ENCODE measurements around the gene PHKG1. TPM values are rescaled to one million over a fixed set of nuclear protein-coding genes. Genes with fewer than 3 reads are reported as not detected.

The PHKG1 gene
- total RNA-seq = 2.0 and 9.4 TPM in 2 replicates

GRCh38 chr7:56092789-56093531, at the start of gene PHKG1:
PHKG1 (minus strand) TSS chr7:56092952; CDS start chr7:56088941, 4,011 bp downstream.

GRCh38 chr7:56115852-56116538, 23.2 kb upstream of the PHKG1 start, which contains the start of gene NUPR2:
NUPR2 (minus strand) TSS chr7:56116417; CDS start chr7:56116314, 103 bp downstream.

GRCh38 chr7:56106108-56107073, 13.6 kb upstream of the PHKG1 start, which contains the start of gene CHCHD2:
CHCHD2 (minus strand) TSS chr7:56106476; CDS start chr7:56106413, 63 bp downstream.

GRCh38 chr7:56063882-56064625, 28.7 kb downstream of the PHKG1 start, which contains the start of gene SUMF2:
SUMF2 (plus strand) TSS chr7:56064286; CDS start chr7:56064312, 26 bp downstream.

GRCh38 chr7:56051339-56052191, 41.2 kb downstream of the PHKG1 start, which contains the start of the genes CCT6A and PSPH:
CCT6A (plus strand) TSS chr7:56051765; CDS start chr7:56051849, 84 bp downstream.
PSPH (minus strand) TSS chr7:56051444; CDS start chr7:56021212, 30,232 bp downstream.

Other genes with a start within 250 kb of the PHKG1 start
- not detected in 2 replicates for gene SEPTIN14, start 230.2 kb downstream of the PHKG1 start, total RNA-seq
- 1.7 and 3.0 TPM in 2 replicates for gene ZNF713, start 205.5 kb downstream of the PHKG1 start, total RNA-seq
- 13.6 and 14.8 TPM in 2 replicates for gene MRPS17, start 141.1 kb downstream of the PHKG1 start, total RNA-seq
- gene NIPSNAP2, start 128.4 kb downstream of the PHKG1 start, total RNA-seq = 31.7 and 37.8 TPM in 2 replicates
- 40.6 and 41.9 TPM in 2 replicates for gene PSPH, start 41.5 kb downstream of the PHKG1 start, total RNA-seq
- gene CCT6A, start 41.2 kb downstream of the PHKG1 start, total RNA-seq = 200 and 235 TPM in 2 replicates
- 233 and 238 TPM in 2 replicates for gene SUMF2, start 28.7 kb downstream of the PHKG1 start, total RNA-seq
- 280 and 321 TPM in 2 replicates for gene CHCHD2, start 13.5 kb upstream of the PHKG1 start, total RNA-seq
- gene NUPR2, start 23.5 kb upstream of the PHKG1 start, total RNA-seq = not detected in 2 replicates